ENCODE measurements around the gene IPO13. TPM values are rescaled to one million over a fixed set of nuclear protein-coding genes. Genes with fewer than 3 reads are reported as not detected.

The IPO13 gene
- total RNA-seq (2014; rRNA removed; shearing (Covaris generic)): 10.1 and 11.6 TPM in 2 replicates
- 15.0 and 15.2 TPM in 2 replicates for polyA plus RNA-seq (2014; cell fraction: nucleus; rRNA removed)

- peak; percentile 91 for DNase-seq (ENCODE audit: extremely low read depth, low read depth)
Measured at GRCh38 chr1:43946236-43947060, at the start of gene IPO13. Gene IPO13, plus strand, starts transcription at chr1:43946950. Its CDS starts 651 bp downstream, at chr1:43947601.

DNA sequence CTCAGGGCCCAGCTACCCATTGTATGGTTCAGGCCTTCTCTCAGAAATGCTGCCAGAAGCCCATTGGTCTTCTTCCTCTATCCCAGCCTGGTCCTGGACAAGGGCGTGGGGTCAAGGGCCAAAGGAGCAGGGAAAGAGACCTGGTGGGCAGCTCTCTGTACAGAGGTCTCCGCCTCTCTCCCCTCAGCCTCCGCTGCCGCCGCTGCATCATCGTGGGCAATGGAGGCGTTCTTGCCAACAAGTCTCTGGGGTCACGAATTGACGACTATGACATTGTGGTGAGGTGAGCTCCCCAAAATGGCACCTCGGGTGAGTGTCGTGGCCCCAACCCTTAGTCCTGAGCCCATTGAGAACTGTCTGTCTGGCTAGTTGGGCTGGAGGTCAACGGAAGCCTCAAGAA, 47.8 kb upstream of the IPO13 start:
- no peak for DNase-seq (ENCODE audit: extremely low read depth, low read depth)

GRCh38 chr1:43900386-43900785, 46.4 kb upstream of the IPO13 start:
- DNase-seq (ENCODE audit: extremely low read depth, low read depth): no peak

DNA sequence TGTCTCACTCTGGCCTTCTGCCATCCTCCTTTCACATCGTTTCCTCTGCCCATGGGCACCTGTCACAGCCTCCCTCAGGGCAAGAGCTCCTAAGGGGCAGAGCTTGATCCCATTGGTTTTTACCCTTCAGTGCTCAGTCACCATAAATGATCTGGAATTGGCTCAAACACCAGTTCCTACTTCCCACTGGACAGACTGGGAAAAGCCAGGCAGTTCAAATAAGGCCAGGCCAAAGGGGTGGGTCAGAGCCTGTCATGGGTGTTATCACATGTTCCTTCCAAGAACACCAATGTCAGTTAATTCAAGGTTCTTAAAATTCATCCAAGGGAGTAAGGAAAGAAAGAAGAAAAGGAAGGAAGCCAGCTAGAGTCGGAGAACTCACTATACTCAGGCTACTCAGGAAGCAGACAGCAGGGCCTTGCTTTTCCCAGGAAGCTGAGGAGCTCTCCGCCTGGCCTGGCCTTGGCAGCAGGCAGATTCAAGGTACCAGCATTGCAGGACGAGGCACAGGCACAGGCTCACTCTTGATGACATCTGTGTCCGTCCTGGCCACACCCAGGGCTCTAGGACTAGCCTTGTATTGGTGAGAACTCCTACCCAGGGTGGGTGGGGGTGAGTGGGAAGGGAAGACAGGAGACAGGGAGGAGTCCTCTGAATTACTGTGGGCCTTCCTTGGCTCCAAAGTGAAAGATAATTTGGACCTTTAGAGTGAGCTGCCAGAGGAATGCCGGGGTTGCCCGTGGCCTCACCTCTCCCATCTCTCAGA, 45.4 kb upstream of the IPO13 start:
- no peak for DNase-seq (ENCODE audit: extremely low read depth, low read depth)

GRCh38 chr1:43902058-43902831, 44.5 kb upstream of the IPO13 start:
- no peak for DNase-seq (ENCODE audit: extremely low read depth, low read depth)

DNA sequence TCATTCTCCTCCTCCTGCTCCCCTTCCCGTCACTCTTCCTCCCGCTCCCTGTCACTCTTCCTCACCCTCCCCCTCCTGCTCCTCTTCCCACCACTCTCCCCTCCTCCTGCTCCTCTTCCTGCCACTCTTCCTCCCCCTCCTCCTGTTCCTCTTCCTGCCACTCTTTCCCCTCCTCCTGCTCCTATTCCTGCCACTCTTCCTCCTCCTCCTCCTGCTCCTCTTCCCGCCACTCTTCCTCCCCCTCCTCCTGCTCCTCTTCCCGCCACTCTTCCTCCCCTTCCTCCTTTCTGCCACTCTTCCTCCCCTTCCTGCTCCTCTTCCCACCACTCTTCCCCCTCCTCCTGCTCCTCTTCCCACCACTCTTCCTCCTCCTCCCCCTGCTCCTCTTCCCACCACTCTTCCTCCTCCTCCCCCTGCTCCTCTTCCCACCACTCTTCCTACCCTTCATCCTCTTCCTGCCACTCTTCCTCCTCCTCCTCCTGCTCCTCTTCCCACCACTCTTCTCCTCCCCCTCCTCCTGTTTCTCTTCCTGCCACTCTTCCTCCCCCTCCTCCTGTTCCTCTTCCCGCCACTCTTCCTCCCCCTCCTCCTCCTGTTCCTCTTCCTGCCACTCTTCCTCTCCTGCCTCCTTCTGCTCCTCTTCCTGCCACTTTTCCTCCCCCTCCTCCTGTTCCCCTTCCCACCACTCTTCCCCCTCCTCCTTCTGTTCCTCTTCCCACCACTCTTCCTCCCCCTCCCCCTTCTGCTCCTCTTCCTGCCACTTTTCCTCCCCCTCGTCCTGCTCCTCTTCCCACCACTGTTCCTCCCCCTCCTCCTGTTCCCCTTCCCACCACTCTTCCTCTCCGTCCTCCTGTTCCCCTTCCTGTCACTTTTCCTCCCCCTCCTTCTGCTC, 41.8 kb upstream of the IPO13 start:
- DNase-seq (ENCODE audit: extremely low read depth, low read depth): no peak

DNA sequence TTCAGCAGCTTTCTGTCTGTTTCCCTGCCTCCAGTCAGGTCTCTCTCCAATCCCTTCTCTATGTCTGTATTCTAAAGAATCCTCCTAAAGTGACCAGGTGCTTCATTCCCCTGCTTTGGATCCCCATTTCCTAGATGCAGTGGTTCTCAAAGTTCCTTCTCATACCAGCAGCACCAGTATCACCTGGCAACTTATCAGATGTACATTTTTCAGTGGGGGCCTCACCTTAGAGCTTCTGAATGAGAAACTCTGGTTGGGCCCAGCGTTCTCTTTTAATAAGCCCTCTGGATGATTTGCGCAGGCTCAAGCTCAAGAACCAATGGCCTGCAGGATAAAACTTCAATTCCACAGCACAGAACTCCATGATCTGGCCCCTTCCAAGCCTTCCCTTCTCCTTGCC, 38.5 kb upstream of the IPO13 start:
- no peak for DNase-seq (ENCODE audit: extremely low read depth, low read depth)

DNA sequence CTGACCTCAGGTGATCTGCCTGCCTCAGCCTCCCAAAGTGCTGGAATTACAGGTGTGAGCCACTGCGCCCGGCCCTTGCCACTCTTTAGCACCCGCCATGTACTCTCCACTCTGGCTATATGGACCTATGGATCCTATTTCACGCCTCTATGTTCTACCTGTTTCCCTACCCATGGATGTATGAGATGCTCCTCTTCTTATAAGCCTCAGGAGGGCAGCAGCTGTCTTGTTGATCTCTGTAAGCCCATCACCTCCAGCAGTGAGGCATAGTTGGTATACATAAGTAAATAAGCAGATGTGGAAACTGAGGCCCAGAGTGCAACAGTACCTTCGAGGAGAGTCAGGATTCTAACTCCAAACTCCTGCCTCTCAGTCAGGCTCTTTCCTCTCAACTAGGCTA, 37.9 kb upstream of the IPO13 start:
- DNase-seq (ENCODE audit: extremely low read depth, low read depth): no peak

- DNase-seq (ENCODE audit: extremely low read depth, low read depth): no peak
Measured at GRCh38 chr1:43910343-43910742, 36.4 kb upstream of the IPO13 start.

GRCh38 chr1:43912607-43913006, 34.1 kb upstream of the IPO13 start:
- no peak for DNase-seq (ENCODE audit: extremely low read depth, low read depth)

DNA sequence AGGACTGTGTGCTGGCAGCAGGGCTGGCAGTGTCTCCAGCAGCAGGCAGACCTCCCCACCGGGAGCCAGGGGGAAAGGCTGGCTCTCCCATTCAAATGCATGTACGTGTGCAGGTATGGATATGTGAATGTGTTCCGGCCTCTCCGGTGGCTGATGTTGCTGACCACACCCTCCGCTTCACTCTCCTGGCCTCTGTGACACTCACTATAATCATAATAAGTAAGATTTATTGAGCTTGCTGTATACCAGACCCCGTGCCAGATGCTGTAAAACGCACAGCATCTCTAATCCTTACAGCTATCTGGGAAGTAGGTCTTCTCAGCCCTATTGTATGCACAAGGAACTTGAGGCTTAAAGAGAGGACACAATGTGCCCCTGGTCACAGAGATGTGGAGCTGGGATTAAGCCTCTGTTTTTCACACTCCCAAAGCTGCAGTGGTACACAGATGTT, 33.7 kb upstream of the IPO13 start:
- DNase-seq (ENCODE audit: extremely low read depth, low read depth): no peak

GRCh38 chr1:43913666-43914360, 32.9 kb upstream of the IPO13 start:
- DNase-seq (ENCODE audit: extremely low read depth, low read depth): no peak

- no peak for DNase-seq (ENCODE audit: extremely low read depth, low read depth)
Measured at GRCh38 chr1:43914576-43915525, 31.9 kb upstream of the IPO13 start.

- no peak for DNase-seq (ENCODE audit: extremely low read depth, low read depth)
Measured at GRCh38 chr1:43919906-43920305, 26.8 kb upstream of the IPO13 start.

- DNase-seq (ENCODE audit: extremely low read depth, low read depth): no peak
Measured at GRCh38 chr1:43921022-43921421, 25.7 kb upstream of the IPO13 start.

GRCh38 chr1:43924516-43924915, 22.2 kb upstream of the IPO13 start:
- no peak for DNase-seq (ENCODE audit: extremely low read depth, low read depth)

GRCh38 chr1:43925846-43926245, 20.9 kb upstream of the IPO13 start:
- no peak for DNase-seq (ENCODE audit: extremely low read depth, low read depth)
